SIG-M5 (cell line): ENCODE results near the gene TSC1.
A peak's percentile ranks its signal among the peaks of the same experiment; 100 is the strongest.
"Not testable (repeated sequence)": the region's sequence is repeated elsewhere in the genome, so short reads cannot be mapped to it uniquely, and the experiment has no call there.

ENCODE experiments used
- DNase-seq: peaks from one replicate; lab custom pipeline; 2025; lab: John Stamatoyannopoulos, UW

TSC1 gene

DNA sequence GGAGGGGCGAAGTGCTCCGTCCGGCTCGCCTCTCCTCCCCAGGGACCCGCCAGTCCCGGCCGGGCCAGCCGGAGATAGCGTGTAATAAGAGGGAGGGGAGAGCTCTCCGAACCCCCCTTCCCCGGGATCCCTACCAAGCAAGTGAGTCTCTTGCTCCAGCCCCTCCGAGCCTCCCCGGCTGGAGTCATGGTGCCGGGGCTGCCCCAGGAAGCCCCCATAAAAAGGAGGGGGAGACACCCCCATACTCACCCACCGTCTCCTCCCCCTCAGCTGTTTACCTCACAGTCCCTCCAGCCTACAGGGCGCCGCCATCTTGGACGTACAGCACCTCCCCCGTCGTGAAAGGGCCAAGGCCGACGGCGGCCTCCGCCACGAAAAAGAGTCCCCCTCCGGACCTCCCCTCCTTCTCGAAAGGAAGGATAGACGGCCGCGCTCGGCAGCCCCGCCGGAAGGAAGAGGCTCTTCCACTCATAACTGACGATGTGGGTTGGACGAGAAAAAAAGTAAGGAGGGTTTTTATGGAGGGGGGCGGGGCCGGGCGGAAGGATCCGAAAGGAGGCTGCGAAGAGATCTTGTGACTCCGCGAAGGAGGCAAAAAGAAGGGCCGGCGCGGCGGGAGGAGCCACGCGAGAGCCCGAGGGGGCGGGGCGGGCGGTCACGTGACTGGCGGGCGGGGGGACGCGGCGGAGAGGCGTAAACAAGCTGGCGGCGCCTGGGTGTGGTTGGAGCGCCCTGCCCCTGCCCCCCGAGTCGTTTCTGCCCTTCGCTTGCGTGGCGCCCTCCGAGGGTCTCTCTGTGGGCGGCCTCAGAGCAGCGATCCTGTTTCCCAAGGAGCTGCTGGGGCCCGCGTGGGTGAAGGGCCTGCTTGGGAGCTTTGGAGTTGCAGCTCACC is at the start of gene TSC1:
Gene TSC1, minus strand, starts transcription at position 323 of the 892 bp plus-strand sequence. CDS start 15,744 bp downstream, outside the sequence.
- peak; percentile 57 for DNase-seq

DNA sequence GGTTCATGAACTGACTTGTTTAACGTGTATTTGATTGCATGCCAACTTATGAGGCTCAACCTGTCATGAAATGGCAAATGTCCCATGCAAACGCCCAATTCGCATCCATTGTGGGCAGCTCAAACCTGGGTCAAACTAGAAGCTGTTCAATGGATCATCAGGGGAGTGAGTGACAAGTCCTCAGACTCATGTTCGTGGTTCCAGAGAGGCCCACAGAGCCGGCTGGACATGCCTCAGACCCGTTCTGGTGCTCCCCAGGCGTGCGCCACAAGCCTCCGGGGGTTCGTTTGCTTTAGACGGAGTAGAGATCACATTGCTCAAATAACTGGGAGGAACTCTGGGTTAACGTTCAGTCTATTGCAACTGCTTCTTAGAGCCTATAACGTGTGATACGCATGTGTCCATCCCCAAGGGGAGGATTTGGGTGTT is 49.1 kb upstream of the TSC1 start:
- DNase-seq = no peak

DNA sequence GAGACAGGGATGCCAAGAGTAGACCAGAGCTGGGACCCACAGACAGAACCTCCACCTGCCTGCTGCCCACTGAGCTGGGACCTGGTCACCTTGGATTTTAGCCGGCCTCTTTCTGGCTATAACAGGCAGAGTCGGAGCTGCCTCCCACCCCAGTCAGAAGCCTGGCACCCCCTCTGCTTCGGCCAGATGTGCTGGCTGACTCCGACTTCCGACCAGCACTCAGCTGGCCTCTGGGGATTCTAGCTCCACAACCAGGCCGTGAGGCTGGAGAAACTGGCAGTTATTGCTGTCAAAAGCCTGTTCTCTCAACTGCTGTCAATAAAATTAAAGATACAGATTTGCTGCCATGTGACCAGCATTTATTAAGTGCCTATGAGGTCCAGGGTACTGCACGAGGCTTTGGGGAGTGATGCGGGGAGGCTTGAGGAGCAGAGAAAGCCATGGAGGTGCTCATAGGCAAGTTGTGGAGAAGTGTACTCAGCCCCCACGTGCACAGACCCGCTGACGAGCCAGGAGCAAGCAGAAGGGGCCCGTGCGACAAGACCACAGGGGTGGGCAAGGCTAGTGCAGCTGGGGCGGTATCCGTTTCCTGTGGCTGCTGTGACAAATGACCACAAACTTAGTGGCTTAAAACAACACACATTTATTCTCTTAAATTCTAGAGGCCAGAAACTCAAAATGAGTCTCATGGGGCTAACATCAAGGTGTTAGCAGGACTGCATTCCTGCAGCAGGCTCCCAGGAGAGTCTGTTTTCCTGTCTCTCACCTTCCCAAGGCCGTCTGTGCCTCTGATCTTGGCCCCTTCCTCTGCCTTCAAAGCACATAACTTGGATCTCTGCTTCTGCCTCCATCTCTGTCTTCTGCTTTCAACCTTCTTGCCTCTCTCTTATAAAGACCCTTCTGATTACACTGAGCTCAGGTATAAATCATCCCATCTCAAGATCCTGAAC is 47.2 kb upstream of the TSC1 start:
- no peak for DNase-seq

DNA sequence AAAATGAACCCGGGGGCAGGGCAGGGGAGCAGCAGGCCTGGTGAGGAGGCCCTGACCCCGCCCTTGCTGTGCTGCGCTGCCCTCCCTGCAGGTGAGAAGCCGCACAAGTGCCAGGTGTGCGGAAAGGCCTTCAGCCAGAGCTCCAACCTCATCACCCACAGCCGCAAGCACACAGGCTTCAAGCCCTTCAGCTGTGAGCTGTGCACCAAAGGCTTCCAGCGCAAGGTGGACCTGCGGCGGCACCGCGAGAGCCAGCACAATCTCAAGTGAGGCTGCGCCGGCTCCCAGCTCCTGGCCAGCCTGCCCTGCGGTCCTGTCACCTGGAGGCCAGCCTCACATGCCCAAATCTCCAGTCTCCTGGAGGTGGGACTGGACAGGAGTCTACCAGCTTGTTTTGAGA is 46.4 kb upstream of the TSC1 start:
- DNase-seq = no peak

DNA sequence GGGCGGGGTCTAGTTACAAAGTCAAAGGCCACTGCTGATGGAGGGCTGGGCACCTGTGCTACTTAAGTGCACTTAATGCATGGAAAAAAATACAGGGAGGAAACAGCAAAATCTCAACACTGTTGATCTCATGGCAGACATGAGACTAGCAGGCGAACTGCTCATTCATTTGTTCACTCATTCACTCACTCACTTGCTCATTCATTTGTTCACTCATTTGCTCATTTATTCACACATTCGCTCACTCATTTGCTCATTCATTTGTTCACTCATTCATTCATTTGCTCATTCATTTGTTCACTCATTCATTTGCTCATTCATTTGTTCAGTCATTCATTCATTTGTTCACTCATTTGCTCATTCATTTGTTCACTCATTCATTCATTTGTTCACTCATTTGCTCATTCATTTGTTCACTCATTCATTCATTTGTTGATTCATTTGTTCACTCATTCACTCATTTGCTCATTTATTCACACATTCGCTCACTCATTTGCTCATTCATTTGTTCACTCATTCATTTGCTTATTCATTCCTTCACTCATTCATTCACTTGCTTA is 45.7 kb upstream of the TSC1 start:
- DNase-seq = not testable (repeated sequence)

DNA sequence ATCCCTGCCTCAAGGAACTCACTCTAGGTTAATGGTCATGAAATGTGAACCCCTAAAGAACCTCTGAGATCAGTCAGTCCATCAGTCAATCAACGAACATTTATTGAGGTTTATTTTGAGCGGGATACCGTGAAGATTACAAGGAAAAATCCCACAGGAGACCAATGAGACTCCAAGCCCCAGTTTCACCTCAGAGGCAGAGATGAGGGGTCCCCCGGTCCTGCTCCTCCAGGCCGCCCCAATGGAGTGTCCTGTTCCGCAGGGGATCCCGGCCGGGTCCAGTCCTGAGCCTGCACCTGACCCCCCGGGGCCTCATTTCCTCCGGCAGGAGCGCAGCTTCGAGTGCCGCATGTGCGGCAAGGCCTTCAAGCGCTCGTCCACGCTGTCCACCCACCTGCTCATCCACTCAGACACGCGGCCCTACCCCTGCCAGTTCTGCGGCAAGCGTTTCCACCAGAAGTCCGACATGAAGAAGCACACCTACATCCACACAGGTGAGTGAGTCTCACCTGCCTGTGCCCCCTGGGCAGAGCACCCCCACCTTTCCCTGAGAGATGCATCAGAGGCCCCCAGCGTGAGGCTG is 45.1 kb upstream of the TSC1 start:
- no peak for DNase-seq

DNA sequence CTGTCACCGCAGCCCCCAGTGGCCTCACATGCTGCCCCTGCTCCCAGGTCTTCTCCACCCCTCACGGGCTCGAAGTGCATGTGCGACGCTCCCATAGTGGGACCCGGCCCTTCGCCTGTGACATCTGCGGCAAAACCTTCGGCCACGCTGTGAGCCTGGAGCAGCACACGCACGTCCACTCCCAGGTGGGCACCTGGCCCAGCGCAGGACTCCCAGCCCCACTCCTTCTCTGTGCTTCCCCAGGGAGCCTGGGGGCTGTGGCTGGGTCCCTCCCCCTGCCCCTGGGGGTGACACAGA is 44.5 kb upstream of the TSC1 start:
- DNase-seq = no peak

DNA sequence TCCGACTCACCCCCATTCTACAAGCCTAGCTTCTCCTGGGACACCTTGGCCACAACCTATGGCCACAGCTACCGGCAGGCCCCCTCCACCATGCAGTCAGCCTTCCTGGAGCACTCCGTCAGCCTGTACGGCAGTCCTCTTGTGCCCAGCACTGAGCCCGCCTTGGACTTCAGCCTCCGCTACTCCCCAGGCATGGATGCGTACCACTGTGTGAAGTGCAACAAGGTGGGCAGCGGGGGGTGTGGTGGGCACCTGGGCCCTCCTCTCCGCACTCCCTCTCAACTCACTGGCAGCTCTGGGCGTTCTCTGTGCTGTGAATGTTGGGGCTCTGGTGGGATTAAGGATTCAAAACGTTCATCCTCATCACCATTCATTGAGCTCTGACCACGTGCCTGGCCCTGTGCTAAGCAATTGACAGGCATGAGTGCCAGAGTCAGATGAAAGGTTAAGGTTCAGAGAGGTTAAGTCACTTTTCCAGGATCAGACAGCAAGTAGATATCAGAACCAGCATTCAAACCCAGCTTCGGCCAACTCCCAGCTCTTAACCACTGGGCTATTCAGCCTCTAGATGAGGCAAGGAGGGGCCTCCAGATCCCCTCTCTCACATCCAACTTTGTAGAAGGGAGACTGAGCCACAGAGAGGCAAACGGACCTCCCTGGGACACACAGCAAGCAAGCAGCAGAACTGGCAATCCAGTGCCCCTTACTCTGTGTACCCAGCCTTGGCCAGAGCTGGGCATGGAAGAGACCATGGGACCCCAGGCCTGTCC is 44.0 kb upstream of the TSC1 start:
- DNase-seq = no peak

DNA sequence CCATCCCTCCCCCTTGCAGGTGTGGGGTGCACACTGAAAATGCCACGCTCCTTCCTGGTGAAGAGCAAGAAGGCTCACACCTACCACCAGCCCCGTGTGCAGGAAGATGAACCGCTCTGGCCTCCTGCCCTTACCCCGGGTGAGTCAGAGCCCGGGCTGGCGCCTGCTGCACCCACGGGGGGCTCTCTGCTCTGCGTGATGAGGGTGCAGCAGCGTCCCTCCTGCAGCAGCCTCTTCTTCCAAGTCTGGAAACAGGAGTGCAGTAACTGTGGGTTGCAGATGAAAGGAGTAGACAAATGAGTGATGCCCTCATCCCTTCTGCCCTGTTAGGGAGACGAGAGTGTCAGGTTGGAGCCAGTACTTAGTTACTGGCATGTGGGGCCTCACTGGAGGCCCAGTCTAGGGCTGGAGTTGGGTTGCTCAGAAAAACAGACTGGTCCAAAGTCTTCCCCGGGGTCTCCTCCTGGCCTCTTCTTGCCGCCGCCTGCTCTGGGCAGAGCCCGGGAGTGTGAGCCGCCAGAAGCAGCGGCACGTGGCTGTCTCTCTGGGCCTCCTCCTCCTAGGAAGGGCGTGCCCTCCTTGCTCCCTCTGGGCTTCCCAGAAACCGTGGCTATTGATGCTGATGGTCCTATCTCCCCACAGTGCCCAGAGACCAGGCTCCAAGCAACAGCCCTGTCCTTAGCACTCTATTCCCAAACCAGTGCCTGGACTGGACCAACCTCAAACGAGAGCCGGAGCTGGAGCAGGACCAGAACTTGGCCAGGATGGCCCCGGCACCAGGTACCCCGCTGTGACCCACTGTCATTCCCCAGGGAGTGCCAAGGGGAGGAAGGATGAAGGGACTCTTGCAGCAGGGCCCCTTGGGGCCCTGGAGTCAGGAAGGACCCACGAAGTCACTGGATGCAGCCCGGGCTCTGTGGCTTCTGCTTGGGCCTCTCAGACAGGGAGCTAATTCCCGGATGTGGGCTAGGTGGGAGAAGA is 42.5 kb upstream of the TSC1 start:
- DNase-seq = no peak

DNA sequence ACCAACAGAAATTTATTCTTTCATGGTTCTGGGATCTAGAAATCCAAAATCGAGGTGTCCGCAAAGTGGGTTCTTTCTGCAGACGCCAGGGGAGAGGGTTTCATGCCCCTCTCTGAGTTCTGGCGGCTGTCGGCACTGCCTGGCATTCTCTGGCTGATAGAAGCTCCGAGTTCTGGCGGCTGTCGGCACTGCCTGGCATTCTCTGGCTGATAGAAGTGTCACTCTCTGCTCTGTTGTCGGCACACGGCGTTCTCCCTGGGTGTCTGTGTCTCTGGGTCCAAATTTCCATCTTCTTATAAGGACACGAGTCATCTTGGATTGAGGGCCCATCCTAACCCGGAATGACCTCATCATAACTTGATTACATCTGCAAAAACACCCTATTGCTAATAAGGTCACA is 41.7 kb upstream of the TSC1 start:
- no peak for DNase-seq

DNA sequence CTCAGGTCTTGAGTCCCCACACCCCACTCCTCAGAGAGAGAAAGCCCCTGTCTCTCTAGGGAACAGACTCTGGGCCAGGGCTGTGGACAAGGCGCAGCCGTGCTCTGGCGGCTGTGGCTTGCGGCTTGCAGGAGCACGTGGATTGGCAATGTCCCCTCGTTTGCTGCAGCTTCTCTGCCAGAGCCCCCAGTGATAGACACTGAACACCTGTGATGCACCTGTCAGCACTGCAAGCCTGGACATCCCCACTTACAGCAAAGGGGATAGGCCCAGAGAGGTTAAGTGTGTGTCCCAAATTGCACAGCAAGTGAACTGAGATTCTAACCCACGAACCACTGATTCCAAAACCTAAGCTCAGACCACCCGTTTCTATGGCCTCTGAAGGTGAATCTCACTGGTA is 41.1 kb upstream of the TSC1 start:
- DNase-seq = no peak

DNA sequence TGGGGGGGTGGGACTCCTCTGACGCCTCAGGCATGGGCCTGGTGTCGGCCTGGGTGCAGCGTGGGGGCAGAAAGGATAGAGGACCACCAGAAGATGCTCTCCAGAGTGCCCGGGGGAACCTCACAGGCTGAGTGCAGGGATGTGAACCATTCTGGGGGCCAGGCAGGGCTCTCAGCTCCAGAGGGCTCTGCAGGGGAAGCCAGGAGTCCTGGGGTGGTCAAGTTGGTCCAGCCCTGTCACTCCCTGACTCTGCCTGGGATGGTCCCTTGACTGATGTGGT is 40.6 kb upstream of the TSC1 start:
- DNase-seq = no peak

DNA sequence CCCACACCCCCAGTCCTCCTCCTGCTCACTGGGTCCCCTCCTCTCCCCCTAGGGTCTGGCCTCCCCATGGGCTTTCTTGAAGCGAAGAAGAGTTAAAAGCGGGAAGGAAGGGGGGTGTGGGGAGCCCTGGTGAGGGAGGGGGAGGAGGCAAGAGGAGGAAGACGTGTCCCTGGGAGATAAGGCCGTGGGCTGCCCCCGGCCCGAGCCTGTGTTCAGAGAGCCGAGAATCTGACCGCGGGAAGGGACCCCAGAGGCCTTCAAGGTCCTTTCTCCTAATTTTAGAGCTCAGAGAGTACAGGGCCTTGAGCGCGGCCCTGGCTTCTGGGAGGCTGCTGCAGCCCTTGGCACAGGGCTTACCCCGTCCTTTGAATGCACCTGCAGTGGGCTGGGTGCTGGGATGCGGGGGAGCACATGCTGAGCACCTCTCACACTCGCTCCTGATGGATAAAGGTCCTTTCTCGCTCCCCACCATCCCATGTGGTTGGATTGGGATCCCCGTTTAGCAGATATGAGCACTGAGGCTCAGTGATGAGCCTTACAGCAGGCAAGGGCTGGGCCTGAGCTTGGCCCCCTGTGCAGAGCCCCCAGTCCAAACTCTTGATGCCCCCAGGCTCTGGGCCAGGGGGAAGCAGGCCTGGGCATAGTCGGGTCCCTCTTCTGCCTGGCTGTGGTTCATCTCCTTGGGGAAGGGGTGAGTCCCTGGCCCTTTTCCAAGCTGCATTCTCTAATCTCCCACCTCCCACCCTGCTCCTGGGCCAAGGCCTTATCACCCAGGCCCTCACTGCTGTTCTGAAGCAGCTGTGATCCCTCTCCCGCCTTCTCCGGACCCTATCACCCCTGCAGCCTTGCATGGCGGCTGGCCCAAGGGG is 40.0 kb upstream of the TSC1 start:
- DNase-seq = no peak

DNA sequence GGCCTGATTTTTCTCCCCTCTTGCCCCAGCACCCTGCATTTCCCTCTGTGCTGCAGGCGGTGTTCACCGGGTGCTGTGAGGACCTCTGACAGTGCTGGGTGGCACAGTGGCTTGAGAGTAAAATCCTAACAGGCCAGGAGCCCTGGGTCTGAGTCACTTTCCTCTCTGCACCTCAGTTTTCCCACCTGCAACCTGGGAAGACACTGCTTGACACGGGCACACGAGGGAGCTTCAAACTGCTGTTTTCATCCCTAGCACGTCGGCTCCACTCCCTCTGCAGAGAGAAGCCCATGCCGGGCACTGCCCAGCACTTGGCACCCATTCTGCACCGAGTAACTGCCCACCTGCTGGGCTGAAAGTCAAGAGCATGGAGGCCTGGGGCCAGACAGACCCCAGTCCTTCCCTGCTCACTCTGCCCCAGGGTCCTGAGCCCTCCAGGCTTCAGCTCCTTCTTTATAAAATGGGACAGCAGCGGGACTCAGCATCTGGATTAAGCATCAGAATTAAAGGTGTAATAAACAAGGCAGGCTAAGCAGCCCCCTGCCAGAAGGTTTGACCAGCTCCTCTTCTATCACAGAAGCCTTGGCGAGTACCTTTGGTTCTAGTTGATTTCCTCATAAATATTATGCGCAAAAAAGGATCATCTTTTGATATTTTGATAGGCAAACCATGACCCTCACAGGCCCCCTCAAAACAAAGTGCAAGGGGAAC is 39.2 kb upstream of the TSC1 start:
- no peak for DNase-seq

DNA sequence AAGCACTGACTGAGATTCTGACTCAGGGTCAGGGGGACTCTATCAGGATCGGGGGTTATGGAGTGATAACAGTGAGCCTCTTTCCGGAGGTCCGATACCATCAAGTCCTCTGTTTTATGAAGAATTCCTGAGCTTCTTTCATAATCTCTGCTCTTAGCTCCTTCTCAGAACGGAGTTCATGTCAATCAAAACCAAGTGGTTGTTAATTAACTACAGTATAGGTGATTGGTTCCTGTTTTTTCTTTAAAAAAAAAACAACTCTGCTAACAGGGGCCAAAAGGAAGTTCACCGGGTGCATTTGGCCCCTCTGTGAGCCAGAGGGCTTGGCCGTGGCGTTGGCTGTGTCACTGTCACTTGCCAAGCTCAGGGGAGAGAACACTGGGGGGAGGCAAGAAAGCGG is 38.0 kb upstream of the TSC1 start:
- DNase-seq = no peak

DNA sequence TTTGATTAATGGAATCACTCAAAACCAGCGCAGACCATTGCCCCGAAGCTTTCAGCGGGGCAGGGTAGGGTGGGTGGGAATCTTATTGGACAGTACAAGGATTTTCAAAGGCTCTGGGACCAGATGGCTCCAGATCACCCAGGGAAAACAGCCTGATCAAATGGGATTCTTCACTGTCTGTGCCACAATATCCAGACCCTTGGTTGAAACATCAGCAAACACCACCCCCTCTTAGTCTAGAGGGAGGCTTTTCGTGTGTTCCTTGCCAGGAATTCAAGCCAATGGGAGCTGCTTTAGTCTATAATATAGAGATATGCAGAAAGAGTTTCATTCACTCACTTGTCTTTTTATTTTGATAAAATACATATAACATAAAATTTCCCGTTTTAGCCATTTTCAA is 35.7 kb upstream of the TSC1 start:
- no peak for DNase-seq

DNA sequence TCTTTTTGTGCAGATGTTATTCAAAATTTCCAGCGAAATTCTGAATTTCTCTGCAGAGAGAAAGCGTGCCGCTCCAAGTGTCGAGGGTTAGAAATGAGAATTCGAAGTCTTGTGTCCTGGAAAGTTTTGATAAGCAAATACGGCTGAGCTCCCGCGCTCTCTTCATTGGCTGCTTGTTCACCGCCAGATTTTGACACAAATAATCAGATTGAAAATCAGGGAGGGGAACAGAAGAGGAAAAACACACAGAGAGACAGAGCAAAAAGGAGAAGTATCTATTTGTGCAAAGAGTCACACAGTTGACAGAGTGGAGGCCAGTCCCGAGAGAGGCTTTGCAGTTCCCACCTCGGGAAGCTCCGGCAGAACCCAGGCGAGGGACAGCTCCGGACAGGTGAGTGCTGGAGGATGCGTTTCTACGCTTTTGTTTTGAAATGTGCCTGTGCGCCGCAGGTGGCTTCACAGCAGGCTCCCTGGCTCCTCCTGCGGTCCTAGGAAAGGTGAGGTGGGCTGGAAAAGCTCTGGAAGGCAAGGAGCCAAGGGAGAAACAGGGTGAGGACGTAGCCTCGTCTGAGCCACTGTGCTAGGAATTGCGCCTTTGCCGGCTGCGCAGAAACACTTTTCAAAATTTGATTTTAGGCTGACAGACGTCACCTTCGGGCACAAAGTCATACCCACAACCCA is 34.2 kb upstream of the TSC1 start, which contains the start of gene GFI1B:
Gene GFI1B, plus strand, starts transcription at position 244 of the 681 bp plus-strand sequence. CDS start 7,985 bp downstream, outside the sequence.
- DNase-seq = no peak

DNA sequence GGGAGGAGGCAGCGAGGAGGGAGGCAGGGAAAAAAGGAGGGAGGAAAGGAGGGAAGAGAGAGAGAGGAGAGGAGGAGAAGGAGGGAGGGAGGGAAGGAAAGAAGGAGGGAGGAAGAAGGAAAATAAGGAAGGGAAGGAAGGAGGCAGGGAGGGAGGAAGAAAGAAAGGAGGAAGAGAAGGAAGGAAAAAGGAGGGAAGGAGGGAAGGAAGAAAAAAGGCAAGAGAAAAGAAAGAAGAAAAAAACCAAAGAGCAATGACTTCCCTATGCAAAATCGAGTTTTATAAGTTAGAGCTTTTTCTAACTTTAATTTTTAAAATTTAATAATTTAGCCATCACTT is 33.7 kb upstream of the TSC1 start:
- DNase-seq = no peak
